Cortex of kidney (tissue), 1 donor: Measurements from ENCODE around the gene INPP5D.

Source experiments
- DNase-seq: peaks from one replicate; lab custom pipeline; 2025; lab: John Stamatoyannopoulos, UW

The INPP5D gene

DNA sequence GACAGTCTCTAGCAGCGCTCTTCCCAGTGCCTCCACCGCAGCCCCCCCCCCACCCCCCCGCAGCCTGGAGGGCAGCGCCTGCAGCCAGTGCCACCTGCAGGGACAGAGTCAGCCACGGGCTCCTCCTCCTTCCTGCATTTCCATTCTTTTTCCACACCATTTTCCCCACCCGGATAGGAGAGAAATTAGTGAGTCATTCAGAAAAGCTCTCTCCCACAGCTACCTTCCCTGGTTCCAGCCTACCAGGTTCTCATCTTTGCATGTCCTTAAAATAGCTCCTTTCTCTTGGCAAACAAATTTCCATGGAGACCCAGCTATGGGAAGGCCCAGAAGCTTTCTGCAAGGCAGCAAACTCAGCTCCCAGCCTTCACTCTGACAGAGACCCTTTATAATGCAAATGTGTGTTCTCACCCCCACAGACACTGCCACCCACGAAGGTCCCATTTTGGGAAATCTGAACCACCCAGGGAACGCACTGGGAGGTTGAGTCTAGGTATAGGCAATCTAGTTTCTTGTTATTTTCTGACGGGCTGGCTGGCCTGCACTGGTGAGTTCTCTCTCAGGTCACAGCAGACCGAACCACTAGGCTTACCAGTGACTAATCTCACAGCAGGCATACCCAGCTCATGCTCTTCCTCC is 149.5 kb downstream of the INPP5D start:
- DNase-seq: no peak

- DNase-seq: no peak
Measured at GRCh38 chr2:233210281-233210680, 150.1 kb downstream of the INPP5D start.

DNA sequence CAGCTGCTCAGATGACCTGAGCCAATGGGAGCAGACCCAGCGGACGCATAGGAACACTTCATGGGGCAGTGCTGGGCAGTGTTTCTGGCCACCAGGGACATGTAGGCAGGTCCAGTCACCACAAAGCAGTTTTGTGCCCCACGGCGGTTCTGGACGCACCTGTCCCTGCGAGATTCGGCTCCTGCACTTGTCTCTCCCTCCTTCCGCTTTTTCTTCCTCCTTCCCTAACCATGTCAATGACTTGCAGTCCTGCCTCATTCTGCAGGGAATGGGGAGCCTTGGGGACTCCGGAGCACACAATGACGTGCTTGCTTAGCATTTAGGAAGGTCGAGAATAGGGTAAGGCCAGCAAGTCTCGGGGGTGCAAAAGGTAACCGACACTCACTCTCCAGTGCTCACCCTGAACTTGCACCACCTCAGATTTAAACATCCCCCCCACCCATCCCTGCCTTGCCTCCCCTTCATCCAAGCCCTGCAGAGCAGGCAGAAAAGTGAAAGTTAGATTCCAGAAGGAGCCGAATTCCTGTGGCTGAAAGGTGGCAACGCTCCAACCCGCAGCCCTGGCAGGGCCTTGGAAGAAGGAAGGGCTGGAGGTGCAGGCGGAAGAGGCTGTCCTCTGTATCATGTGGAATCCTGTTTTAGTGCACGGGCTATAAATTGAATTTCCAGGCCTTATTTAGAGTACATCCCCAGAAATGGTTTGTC is 150.9 kb downstream of the INPP5D start:
- DNase-seq: no peak

- no peak for DNase-seq
Measured at GRCh38 chr2:233211548-233211895, 151.4 kb downstream of the INPP5D start.

GRCh38 chr2:233213011-233213410 is 152.9 kb downstream of the INPP5D start:
- no peak for DNase-seq

- DNase-seq: no peak
Measured at GRCh38 chr2:233213975-233214374, 153.8 kb downstream of the INPP5D start.

GRCh38 chr2:233217892-233218377 is 157.8 kb downstream of the INPP5D start:
- DNase-seq: no peak

DNA sequence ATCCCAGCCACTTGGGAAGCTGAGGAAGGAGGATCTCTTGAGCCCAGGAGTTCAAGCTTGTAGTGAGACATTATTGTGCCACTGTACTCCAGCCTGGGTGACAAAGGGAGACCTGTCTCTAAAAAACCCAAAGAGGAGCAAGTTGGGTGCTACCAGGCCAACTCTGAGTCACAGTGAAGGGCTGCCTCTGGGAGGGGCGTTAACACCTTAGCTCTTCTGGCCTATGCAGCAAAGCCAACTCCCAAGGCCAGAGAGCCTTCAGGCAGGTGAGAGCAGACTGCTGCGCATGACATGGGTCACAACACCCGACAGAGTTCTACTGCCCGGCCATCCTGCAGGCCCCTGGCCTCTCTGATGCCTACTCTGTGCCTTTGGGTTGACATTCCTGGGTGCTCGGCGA is 158.7 kb downstream of the INPP5D start:
- DNase-seq: no peak

DNA sequence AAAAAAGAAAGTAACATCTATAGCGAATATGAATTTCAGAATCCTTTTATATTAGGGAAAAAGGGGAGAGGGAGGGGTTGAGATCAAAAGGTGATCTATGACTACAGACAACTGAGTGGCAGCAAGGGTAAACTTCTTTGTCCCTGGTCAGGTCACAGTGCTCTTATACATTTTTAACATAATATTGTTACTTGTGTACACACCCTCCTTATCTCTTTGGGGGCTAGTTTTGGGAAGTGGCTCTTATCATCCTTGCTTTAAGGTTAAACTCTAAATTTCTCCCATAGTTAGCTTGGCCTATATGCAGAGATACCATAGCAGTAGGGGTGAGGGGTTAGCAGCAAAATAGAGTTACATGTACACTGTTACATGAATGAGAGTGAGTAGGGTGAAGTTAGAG is 159.7 kb downstream of the INPP5D start:
- no peak for DNase-seq

DNA sequence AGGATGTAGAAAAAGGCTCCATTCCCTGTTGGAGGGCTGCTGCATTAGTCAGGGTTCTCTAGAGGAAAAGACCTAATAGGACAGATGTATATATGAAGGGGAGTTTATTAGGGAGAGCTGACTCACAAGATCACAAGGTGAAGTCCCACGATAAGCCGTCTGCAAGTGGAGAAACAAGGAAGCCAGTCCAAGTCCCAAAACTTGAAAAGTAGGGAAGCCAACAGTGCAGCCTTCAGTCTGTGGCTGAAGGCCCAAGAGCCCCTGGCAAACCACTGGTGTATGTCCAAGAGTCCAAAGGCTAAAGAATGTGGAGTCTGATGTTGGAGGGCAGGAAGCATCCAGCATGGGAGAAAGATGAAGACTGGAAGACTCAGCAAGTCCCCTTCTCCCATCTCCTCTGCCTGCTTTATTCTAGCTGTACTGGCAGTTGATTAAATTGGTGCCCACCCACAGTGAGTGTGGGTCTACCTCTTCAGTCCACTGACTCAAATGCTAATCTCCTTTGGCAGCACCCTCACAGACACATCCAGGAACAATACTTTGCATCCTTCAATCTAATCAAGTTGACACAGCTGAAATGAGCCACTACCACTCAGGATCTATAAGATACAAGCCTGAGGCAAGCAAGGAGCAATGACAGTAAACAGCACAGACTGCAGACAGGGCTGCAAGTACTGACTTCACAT is 161.4 kb downstream of the INPP5D start:
- no peak for DNase-seq

- no peak for DNase-seq
Measured at GRCh38 chr2:233223059-233223894, 163.1 kb downstream of the INPP5D start.

DNA sequence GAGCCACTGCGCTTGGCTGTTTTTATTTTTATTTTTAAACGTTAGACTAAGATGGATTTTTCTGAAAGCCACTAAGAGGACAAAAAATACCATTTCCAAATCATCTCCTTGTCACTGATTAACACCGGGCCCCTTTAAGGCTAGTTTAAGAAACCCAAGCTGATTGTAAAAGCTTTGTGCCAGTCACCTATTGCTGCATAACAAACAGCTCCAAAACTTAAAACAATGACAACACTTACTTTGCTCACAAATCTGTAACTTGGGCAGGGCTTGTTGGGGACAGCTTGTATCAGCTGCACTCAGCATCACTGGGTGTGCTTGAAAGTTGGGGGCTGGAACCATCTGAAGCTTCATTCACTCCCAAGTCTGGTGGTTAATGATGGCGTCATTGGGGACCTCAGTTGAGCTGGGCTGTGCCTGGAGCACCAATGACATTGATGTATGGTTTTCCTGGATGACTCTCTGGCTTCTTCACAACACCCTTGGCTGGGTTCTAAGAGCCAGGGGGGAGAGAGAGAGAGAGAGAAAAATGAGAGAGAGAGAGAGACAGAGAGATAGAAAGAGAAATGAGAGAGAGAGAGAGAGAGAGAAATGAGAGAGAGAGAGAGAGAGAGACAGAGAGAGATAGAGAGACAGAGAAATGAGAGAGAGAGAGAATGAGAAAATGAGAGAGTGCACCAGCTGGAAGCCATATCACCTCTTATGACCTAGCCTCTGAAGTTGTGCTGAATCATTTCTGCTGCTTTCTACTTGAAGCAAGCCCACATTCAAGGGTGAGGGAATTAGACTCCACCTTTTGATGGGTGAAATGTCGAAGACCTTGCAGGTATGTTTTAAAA is 165.3 kb downstream of the INPP5D start:
- no peak for DNase-seq

DNA sequence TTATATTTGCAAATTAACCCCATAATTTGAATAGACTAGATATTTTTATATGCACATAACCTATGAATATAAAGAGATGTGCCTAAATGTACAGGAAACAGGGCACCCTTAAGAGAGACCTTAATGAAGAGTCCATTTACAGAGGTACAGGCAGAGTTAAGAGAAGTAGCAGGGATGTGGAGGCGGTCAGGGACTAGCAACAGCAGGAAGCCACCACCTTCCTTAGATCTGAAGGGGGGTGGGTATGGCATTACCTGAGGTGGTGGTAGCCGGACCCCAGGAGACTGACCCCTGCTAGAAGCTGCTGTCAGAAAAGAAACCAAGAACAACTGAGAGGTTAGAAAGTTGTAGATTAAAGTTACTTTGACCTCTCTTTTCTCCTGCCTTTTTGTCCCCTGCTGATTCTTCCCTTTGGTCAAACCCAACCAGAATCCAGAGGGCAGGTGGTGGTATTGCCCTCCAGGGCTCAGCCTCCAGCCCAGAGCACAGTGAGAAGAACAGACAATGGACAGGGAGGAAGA is 166.4 kb downstream of the INPP5D start:
- DNase-seq: no peak

DNA sequence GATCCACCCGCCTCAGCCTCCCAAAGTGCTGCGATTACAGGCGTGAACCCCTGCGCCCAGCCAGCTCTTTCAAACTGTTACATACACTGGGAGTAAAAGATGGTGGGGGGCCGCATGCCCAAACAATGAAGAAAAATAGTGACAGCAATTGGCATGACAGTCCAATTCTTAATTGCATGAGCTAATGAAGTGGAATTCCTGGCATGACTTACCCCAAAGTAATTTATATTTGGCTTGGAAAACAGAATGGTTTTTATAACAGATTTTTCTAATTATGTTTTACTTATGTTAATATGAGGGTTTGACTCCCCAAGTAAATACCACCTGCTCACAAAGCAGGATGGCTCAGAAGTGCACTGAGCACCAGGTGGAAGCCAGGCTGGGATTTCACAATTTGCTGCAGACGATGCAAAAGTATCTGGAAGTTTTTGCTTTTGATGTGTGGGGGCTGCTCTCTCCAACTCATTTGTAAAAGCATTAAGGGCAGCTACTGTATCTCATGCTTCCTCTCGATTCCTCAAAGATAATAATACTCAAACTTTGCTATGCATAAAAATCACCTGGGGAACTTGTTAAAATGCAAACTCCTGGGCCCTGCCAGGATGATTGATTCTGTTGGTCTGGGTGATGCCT is 167.3 kb downstream of the INPP5D start:
- DNase-seq: no peak

DNA sequence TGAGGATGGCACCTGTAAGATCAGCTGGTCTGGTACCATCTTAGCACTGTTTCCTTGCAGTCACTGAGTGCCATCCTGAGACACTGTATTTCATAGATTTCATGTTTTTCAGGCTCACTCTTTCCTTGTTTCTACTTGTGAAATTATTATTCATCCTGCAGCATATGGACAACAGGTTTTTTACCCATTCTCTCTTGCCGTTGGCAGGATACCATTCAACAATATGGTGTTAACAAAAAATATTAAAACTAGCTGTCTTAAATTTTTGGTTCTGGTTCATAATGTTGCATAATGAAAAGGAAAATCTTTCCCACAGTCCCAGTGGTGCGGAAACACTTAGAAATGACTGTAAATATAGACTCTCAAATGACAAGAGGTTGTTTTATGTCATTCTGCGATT is 168.2 kb downstream of the INPP5D start:
- no peak for DNase-seq

DNA sequence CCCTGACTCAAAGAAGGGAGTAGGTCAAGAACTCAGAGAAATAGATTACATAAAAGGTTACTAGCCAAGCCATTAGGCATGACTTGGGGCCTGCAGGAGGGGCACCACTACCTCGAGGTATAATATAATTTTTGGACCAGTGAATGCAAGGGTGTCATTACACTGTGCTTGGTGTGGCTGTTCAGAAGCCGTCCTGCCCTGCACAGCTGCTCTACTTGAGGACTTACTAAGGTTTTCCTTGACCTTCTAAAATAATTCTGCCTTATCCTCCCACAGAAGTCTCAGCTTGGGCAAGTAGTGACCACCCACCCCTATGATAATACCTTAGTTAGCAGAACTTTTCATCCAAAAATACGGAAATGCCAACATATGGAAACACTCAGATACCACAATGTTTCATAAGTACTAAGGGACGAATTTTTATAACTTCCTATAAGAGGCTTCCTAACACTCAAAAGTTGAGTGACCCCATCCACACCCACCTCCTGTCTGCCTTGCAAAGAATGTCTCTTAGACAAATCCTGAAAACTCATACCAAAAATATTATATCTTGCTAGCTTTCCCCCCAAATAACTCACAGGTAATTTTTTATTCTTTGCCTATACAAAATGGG is 173.6 kb downstream of the INPP5D start:
- no peak for DNase-seq

DNA sequence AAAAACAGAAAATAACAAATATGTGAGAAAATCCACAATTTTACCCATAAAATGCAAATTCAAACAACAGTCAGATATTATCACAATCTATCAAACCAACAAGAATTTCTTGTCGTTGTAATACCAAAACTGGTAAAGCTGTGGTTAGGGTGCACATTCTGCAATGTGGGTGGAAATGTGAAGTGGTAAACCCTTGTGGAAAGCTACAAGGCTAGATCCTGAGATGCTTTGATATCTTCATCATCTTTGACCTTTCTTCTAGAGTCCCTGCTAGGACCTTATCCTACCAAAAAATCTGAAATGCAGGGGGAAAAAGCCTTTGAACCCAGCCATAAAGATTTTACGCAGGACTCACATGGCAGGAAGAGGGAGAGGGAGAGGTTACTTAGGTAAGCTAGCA is 174.1 kb downstream of the INPP5D start:
- no peak for DNase-seq

DNA sequence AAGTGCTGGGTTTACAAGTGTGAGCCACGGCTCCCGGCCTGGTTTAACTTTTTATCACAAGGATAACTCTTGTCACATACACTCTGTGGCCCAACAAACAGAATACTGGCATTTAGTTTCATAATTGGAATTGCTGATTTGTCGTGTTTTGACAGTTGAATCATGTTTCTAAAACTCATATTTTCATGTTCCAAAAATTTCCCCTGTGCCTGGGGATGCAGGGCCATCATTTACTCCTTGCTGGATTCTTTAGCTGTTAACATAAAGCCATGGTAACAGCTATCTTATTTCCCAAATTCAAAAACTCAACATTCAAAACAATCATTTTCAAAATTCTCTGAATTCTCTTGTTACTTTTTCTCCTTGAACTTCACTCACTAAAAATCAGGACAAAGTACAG is 174.9 kb downstream of the INPP5D start:
- DNase-seq: no peak

DNA sequence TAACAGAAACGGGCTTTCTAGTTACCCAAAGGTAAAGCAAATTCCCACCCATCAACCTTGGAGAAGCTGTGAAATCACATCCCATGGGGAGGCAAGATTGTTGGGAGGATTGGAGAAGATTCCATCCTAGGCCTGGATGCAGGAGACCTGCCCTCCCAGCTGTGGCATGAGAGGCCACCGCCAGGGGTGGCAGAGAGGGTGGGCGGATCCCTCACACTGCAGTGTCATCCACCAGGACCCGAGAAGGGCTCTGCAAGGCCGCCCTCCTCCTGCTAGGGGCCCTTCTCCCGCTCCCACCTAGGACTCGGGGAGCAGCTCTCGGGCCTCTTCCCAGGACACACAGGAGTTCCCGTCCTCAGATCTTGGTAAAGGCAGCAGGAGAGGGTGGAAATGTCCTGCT is 175.8 kb downstream of the INPP5D start:
- no peak for DNase-seq
